ENCODE measurements around the gene LAMB2. TPM values are rescaled to one million over a fixed set of nuclear protein-coding genes. Genes with fewer than 3 reads are reported as not detected.

The LAMB2 gene
- 358 and 359 TPM in 2 replicates for total RNA-seq

DNA sequence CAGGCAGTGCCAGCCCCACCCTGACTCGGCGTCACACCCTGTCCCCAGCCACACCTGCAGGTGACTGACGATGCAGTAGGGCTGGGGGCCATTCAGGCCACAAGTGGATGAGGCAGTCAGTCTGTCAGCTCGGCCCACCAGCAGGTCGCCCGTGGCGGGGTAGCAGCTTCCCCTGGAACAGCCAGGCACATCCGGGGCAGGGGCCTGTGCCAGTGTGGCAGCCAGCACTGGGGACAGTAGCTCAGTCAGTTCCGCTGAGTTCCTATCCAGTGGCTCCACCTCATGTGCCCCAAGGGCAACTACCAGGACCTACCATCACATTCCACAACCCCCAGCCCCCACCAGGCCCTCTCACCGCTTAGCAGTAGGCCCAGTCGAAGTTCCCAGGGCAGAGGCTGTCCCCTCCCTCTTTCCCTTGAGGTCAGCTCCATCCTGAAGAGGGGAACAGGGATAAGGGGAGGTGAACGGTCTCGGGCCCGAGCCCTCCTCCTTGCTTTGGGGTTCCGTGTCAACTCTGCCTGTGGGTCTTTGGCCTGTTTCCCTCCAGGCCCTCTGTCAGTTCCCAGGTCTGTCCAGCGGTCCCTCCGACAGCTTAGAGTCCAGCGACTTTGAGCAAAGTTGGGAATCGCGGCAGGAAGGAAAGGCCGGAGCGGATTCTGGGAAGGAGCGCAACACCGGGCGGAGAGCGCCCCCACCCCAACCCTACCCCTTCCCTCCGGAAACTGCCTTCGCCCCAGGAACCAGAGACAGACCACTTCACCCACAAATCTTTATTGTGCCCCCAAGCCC lies at the start of gene LAMB2:
Gene LAMB2, minus strand, starts transcription at position 614 of the 789 bp plus-strand sequence. Its CDS starts 183 bp downstream, at position 431.

DNA sequence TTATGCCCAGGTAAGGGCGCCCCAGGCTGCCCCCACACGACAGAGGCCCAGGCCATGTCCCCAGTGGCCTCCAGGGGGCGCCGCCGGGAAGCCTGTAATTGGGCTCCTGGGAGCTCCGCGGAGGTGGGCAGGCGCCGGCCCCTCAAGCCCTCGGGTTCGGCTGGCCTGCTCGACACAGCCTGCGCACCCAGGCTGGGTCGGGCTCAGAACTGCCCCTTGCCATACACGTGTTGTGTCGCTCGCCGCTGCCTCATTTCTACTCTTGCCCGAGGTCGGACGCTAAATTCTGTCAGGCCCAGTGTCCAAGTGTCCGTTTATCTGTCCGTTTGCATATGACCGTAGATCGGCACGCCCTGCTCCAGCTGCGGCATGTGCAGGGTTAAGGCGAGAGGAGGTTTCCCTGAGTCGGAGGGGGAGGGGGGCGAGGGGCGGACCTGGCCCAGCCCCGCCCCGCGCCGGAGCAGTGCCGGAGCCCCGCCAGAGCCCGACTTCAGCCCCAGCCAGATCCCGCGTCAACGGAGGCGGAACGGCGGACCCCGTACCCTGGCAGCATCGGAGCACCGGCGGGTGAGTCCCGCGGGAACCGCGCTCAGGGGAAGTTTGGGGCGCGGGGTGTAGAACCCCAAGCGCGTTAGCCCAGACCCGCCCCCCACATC lies 38.4 kb upstream of the LAMB2 start, which contains the start of gene KLHDC8B:
Gene KLHDC8B, plus strand, starts transcription at position 480 of the 656 bp plus-strand sequence. CDS start 1,172 bp downstream, outside the sequence.

DNA sequence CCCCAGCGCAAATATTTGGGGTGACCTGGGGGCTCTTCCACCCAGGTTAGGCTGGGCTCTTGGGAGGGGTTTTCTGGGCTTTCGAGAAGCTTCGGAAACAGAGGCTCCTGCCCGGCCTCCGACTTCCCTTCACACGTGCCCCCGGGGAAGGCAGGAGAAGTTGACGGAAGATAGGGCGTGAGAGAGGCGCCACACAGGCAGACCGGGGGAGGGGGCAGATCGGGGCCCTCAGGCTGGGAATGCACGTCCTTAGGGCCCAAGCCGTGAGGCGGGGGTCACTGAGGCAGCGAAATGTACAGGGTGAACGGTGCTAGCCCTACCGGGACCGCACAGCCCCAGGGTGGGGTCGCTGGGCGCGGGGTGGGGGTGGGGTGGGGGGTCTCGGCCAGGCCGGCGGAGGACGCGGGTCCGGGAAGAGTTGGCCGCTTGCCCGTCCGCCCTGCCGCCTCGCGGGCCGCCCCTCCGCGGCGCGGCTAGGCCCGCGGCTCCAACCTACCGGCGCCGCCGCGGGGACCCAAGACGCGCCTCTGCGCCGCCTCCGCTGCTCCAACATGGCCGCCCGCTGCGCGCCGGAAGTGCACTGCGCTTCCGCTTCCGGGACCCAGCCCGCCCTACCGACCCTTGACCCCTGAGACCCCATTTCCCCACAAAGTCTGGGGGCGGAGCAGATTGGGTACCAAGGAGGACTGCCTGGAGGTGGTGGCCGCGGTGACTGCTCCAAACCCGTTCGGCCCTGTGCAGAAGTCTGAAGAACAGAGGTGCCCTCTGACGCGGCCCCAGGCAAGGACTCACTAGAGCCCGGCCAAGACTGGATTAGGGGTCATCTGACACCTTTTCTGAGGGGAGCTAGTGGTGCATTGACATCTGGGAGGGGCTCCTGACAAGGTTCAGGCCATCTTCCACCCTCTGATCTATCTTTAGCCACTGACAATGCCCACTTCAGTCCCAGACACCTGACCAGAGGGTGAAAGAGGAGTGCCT lies 33.2 kb upstream of the LAMB2 start, which contains the start of gene CCDC71:
Gene CCDC71, minus strand, starts transcription at position 561 of the 981 bp plus-strand sequence. CDS start 2,123 bp downstream, outside the sequence.

DNA sequence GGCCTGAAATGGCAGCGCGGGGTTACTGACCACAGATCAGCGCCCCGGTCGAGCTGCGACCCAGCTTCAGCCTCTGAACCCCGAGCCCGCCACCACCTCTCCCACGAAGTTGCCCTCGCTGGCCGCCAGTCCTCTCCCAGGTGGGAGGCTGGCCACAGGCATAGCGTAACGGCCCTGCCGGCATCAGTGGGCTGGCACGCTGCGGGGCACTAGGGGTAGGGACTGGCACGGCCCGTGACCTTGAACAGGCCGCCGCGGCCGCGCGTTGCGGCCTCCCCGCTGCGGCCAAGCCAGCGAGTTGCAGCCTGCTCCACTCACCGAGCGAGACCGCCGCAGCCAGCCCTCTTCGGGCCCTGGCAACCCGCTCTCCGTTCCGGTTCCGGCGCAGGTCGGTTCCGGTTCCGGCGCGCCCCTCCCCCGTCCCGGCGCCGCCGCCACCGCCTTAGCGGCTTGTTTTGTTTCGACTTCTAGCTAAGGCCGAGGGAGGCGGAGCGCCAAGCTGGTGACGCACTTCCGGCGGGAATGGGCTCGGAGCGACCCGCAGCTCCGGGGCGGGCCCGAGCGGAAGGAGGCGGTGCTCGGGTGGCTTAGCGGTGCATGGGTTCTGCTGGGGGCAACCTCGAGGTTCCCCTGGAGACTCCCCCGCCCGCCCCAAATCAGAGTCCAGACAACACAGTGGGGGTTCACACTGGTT lies 12.3 kb downstream of the LAMB2 start, which contains the start of gene USP19:
Gene USP19, minus strand, starts transcription at position 386 of the 694 bp plus-strand sequence. CDS start 1,678 bp downstream, outside the sequence.

DNA sequence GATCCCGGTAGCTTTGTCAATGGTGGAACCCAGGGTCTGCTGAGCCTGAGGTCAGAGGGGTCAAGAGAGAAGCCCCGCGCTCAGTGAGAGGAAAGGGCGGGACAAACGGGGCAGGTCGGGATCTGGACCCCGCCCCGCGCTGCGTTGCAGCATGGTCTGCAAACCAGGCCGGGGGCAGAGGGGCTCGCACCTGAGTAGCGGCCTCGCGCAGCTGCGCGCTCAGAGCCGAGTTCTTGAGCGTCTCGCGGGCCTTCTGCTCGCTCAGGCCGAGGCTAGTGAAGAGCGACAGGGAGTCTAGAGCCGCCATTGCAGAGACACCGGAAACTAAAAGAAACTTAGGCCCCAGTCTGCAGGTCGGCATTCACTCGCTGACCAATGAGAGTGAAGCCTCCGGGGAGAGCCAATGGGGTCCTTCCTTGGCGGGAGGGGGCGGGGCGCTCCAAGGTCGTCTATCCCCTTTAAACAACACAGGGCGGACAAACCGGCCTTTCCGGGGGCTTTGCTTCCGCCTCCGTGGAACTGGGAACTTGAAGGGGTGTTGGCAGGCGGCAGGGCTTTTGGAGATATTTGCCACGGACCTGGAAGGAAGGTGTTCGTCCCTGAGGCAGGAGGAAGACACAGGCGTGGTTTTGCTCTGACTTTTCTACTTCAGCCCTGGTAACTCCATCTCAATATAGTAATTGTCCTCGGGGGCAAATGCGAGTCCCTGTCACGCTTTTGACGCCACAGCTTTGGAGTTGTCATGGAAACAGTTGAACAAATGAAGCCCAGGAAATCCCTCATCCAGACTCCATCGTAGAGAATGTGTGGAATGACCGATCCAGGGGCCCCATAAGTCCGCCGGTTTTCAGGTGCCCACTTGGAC lies 28.2 kb downstream of the LAMB2 start, which contains the start of gene QARS1:
Gene QARS1, minus strand, starts transcription at position 331 of the 865 bp plus-strand sequence. Its CDS starts 24 bp downstream, at position 307.

DNA sequence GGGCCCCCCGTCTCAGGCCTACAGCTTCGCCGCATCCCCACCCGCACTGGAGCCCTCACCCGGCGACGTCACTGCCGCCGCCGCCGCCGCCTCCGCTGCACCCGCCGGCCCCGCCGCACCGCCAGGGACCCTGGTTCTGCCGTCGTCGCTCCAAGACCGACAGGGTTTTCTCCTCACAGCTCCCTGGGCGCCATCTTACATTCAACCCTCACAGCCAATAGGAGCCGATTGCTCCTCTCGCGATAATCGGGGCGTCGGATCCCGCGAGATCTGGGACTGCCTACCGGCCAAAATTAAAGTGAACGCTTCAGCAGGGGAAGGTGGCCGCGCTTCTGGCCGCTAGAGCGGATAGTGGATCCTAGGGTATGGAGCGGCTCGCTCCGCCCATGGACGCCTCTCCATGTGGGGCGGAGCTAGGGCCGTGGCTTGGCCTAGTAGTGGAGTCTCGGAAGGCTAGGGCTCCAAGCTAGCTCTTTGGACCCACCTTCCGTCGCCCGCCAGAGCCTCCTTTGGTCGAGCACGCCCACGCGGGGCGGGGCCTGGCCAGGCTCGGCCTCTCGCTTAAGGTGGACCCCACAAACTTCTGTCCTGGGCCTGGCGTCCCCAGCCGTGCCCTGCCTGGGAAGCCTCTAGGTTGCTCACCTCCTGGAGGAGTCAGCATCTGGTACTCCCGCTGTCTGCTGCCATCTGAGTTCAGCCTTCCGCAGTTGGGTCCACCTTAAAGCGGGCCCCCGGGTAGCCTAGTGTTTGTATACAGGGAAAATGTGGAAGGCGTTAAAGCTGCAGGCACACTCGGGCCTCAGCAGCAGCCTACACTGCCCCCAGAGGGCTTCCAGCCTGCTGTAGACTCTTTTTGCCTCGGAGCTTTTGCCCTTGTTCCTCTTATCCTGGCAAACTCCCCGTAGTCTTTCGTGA lies 38.7 kb downstream of the LAMB2 start, which contains the start of gene QRICH1:
Gene QRICH1, minus strand, starts transcription at position 219 of the 915 bp plus-strand sequence. CDS start 17,054 bp downstream, outside the sequence.

Other genes with a start within 250 kb of the LAMB2 start
- 24.8 and 28.2 TPM in 2 replicates for gene SLC25A20, start 234.2 kb downstream of the LAMB2 start, total RNA-seq
- 55.4 and 59.5 TPM in 2 replicates for gene ARIH2, start 214.2 kb downstream of the LAMB2 start, total RNA-seq
- gene P4HTM, start 142.8 kb downstream of the LAMB2 start, total RNA-seq: 18.6 and 45.3 TPM in 2 replicates
- gene WDR6, start 125.7 kb downstream of the LAMB2 start, total RNA-seq: 65.4 and 78.0 TPM in 2 replicates
- 73.7 and 76.4 TPM in 2 replicates for gene DALRD3, start 114.5 kb downstream of the LAMB2 start, total RNA-seq
- gene NDUFAF3, start 110.9 kb downstream of the LAMB2 start, total RNA-seq: 157 and 201 TPM in 2 replicates
- 293 and 325 TPM in 2 replicates for gene IMPDH2, start 103.7 kb downstream of the LAMB2 start, total RNA-seq
- 59.0 and 107 TPM in 2 replicates for gene QRICH1, start 39.0 kb downstream of the LAMB2 start, total RNA-seq
- gene QARS1, start 28.3 kb downstream of the LAMB2 start, total RNA-seq: 328 and 334 TPM in 2 replicates
- gene USP19, start 12.2 kb downstream of the LAMB2 start, total RNA-seq: 44.8 and 47.3 TPM in 2 replicates
- gene CCDC71, start 33.3 kb upstream of the LAMB2 start, total RNA-seq: 31.9 and 41.5 TPM in 2 replicates
- gene KLHDC8B, start 38.5 kb upstream of the LAMB2 start, total RNA-seq: 13.5 and 17.7 TPM in 2 replicates
- gene C3orf62, start 144.2 kb upstream of the LAMB2 start, total RNA-seq: 0.71 and 1.7 TPM in 2 replicates
- gene USP4, start 207.0 kb upstream of the LAMB2 start, total RNA-seq: 9.8 and 9.9 TPM in 2 replicates
- 712 and 893 TPM in 2 replicates for gene GPX1, start 225.3 kb upstream of the LAMB2 start, total RNA-seq

Measured in myometrial cell (primary cell).